Vagina (tissue), 2 donors: ENCODE data around the gene SIRT2.

Experiments
- POLR2AphosphoS5 ChIP-seq, 2 donors: sonication (generic); formaldehyde crosslinking; IDR thresholded peaks; one replicate each; pipeline ENCODE4 v1.9.0; 2017; ENCODE audit warnings: antibody characterized with exemption in 2 of 2, mild to moderate bottlenecking in 2 of 2, low read depth in 1 of 2; ENCODE audit not compliant: insufficient read depth in 1 of 2
- TF ChIP-seq, protein P1 (sequence below), 3 experiments: fragments of 450-650 bp in 2 of 3; fragments of 200-600 bp in 1 of 3; sonication (generic) in 1 of 3; IDR thresholded peaks; one replicate each; pipeline ENCODE4 v1.5.1; 2017 to 2019; ENCODE audit warnings: antibody characterized with exemption in 3 of 3, mild to moderate bottlenecking in 2 of 3, moderate library complexity in 2 of 3

DNA sequence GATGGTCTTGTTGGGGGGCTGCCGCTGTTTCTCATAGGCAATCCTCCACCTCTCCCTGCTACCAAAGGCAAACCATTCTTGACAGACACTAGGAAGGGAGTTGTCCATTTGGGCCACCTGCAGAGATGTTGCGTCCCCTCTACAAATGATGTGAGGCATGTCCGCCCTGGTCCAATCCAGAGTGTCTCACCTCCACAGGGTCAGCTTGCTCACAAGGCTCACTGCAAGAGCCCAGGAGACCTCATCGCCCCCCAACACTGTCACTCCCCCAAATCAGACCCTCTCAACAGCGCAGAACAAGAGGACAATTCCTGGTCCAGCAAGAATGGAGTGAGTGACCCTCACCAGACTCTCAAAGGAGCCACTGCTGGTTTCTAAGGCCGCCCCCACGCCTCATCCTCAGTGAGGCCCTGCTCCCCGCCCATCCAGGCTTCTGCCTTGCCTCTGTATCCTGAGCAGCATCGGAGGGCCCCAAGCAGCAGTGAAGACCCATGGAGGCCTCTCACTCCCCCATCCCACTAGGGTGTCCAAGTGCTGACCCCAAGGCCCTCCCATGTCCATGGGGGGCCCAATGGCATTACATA is 56.2 kb downstream of the SIRT2 start:
- TF ChIP-seq, protein P1, sequence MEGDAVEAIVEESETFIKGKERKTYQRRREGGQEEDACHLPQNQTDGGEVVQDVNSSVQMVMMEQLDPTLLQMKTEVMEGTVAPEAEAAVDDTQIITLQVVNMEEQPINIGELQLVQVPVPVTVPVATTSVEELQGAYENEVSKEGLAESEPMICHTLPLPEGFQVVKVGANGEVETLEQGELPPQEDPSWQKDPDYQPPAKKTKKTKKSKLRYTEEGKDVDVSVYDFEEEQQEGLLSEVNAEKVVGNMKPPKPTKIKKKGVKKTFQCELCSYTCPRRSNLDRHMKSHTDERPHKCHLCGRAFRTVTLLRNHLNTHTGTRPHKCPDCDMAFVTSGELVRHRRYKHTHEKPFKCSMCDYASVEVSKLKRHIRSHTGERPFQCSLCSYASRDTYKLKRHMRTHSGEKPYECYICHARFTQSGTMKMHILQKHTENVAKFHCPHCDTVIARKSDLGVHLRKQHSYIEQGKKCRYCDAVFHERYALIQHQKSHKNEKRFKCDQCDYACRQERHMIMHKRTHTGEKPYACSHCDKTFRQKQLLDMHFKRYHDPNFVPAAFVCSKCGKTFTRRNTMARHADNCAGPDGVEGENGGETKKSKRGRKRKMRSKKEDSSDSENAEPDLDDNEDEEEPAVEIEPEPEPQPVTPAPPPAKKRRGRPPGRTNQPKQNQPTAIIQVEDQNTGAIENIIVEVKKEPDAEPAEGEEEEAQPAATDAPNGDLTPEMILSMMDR (IDR thresholded peaks at IDR 0.05) = no peak
- TF ChIP-seq POLR2AphosphoS5 (IDR thresholded peaks at IDR 0.05; ENCODE audit: insufficient read depth in 1 of 2, low read depth in 1 of 2) = no peak
